PC-3 (cell line): ENCODE results near the gene DIAPH1.

Experiments
- EZH2 ChIP-seq: fragments of 300-600 bp; sonication (generic); IDR thresholded peaks from one replicate; pipeline ENCODE4 v1.6.1; 2017; ENCODE audit warnings: antibody characterized with exemption, mild to moderate bottlenecking, low read length; ENCODE audit not compliant: unreplicated experiment
- EZH2phosphoT487 ChIP-seq: fragments of 300-600 bp; sonication (generic); IDR thresholded peaks from 2 replicates; pipeline ENCODE4 v1.6.1; 2018; ENCODE audit warnings: mild to moderate bottlenecking, antibody characterized with exemption, low read length, borderline replicate concordance
- TF ChIP-seq, protein P1 (sequence below): fragments of 300-600 bp; sonication (generic); conservative IDR thresholded peaks from 2 replicates; pipeline ENCODE4 v1.5.1; 2017; ENCODE audit warnings: antibody characterized with exemption, low read depth, mild to moderate bottlenecking, low read length

GRCh38 chr5:141623611-141624010 is 4.8 kb upstream of the DIAPH1 start:
- TF ChIP-seq, protein P1, sequence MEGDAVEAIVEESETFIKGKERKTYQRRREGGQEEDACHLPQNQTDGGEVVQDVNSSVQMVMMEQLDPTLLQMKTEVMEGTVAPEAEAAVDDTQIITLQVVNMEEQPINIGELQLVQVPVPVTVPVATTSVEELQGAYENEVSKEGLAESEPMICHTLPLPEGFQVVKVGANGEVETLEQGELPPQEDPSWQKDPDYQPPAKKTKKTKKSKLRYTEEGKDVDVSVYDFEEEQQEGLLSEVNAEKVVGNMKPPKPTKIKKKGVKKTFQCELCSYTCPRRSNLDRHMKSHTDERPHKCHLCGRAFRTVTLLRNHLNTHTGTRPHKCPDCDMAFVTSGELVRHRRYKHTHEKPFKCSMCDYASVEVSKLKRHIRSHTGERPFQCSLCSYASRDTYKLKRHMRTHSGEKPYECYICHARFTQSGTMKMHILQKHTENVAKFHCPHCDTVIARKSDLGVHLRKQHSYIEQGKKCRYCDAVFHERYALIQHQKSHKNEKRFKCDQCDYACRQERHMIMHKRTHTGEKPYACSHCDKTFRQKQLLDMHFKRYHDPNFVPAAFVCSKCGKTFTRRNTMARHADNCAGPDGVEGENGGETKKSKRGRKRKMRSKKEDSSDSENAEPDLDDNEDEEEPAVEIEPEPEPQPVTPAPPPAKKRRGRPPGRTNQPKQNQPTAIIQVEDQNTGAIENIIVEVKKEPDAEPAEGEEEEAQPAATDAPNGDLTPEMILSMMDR = no peak
- TF ChIP-seq EZH2phosphoT487 = no peak
- TF ChIP-seq EZH2 = no peak
